B cell (primary cell): ENCODE data around the gene B4GALNT4. TPM values are rescaled to one million over a fixed set of nuclear protein-coding genes. Genes with fewer than 3 reads are reported as not detected.
A peak's percentile ranks its signal among the peaks of the same experiment; 100 is the strongest.

ENCODE experiments used
- ATAC-seq: fragments of 200-7000 bp; cut with Tn5 transposase; one replicate; pipeline ENCODE4 v1.10.0; 2021; ENCODE audit warnings: low read depth, mild to moderate bottlenecking, moderate number of reproducible peaks, moderate library complexity
- CTCF ChIA-PET: fragments of 350-600 bp; sonication (Branson Sonifier 250); formaldehyde crosslinking; loops from one replicate; lab custom pipeline; 2021; ENCODE audit warnings: antibody characterized with exemption, inconsistent platforms; lab: Charles Lee
- POLR2A ChIA-PET: fragments of 350-600 bp; sonication (Branson Sonifier 250); formaldehyde crosslinking; loops from one replicate; lab custom pipeline; 2021; ENCODE audit warnings: antibody characterized with exemption; lab: Charles Lee
- DNase-seq: peaks from one replicate; pipeline ENCODE4 v3.0.0; 2013
- H2AFZ ChIP-seq: 2 replicates; pipeline ENCODE4 v1.6.1; 2012; ENCODE audit warnings: mild to moderate bottlenecking, low read depth, low read length; ENCODE audit not compliant: insufficient read depth, poor library complexity, severe bottlenecking
- H3K27ac ChIP-seq, 2 donors: 1 replicate in 1 of 2; 2 replicates in 1 of 2; pipeline ENCODE4 v1.5.1; 2012 to 2013; ENCODE audit warnings: low read length in 2 of 2, mild to moderate bottlenecking in 2 of 2, moderate library complexity in 1 of 2
- H3K27me3 ChIP-seq, 4 experiments: fragments of 200-600 bp in 1 of 4; sonication (generic) in 1 of 4; replicated peaks in 1 of 4; 1 replicate in 2 of 4; 2 replicates in 2 of 4; pipeline versions ENCODE4 v1.6.1 to v1.7.0; 2013 to 2016; ENCODE audit warnings: low read length in 3 of 4, mild to moderate bottlenecking in 2 of 4, mixed read lengths in 1 of 4, moderate library complexity in 1 of 4; ENCODE audit not compliant: insufficient read depth in 4 of 4, control insufficient read depth in 3 of 4; ENCODE audit errors: control extremely low read depth in 1 of 4
- H3K36me3 ChIP-seq, 2 experiments: replicated peaks in 1 of 2; 1 replicate in 1 of 2; 2 replicates in 1 of 2; pipeline versions ENCODE4 v1.6.1 to v1.7.1; 2013; ENCODE audit warnings: low read length in 1 of 2; ENCODE audit not compliant: insufficient read depth in 2 of 2, control insufficient read depth in 1 of 2; ENCODE audit errors: control extremely low read depth in 1 of 2, extremely low read depth in 1 of 2
- H3K4me1 ChIP-seq, 2 donors: fragments of 200-600 bp in 1 of 2; sonication (generic) in 1 of 2; 1 replicate in 1 of 2; 2 replicates in 1 of 2; pipeline versions ENCODE4 v1.5.1 to v1.6.1; 2013 to 2017; ENCODE audit warnings: low read length in 2 of 2; ENCODE audit not compliant: control insufficient read depth in 2 of 2, insufficient read depth in 2 of 2
- H3K4me2 ChIP-seq: replicated peaks from 2 replicates; pipeline ENCODE3; 2012; ENCODE audit warnings: mild to moderate bottlenecking, low read depth, low read length; ENCODE audit not compliant: poor library complexity, severe bottlenecking
- H3K4me3 ChIP-seq, 5 experiments: fragments of 200-600 bp in 1 of 5; sonication (generic) in 1 of 5; 1 replicate in 3 of 5; 2 replicates in 2 of 5; pipeline versions ENCODE4 v1.5.1 to v1.7.0; 2011 to 2016; ENCODE audit warnings: low read length in 4 of 5, mild to moderate bottlenecking in 4 of 5, low read depth in 2 of 5, control low read depth in 1 of 5, moderate library complexity in 1 of 5; ENCODE audit not compliant: insufficient read depth in 1 of 5; ENCODE audit errors: control extremely low read depth in 1 of 5, extremely low read depth in 1 of 5
- H3K79me2 ChIP-seq: fragments of 200-600 bp; sonication (generic); one replicate; pipeline ENCODE4 v1.6.0; 2016; ENCODE audit warnings: low read length; ENCODE audit not compliant: control insufficient read depth, insufficient read depth
- H3K9ac ChIP-seq: fragments of 200-600 bp; sonication (generic); 2 replicates; pipeline ENCODE4 v1.6.1; 2017; ENCODE audit warnings: mild to moderate bottlenecking, low read length, moderate library complexity
- H3K9me3 ChIP-seq, 3 donors: one replicate each; pipeline versions ENCODE4 v1.6.1 to v1.7.1; 2013; ENCODE audit warnings: low read length in 2 of 3; ENCODE audit not compliant: control insufficient read depth in 2 of 3, insufficient read depth in 1 of 3; ENCODE audit errors: control extremely low read depth in 1 of 3
- H4K20me1 ChIP-seq: 2 replicates; pipeline ENCODE4 v1.6.0; 2012; ENCODE audit warnings: mild to moderate bottlenecking, low read length; ENCODE audit not compliant: insufficient read depth, control insufficient read depth, poor library complexity, severe bottlenecking
- H3K27ac Mint-ChIP-seq: one replicate; pipeline ENCODE4 v1.8.0; 2021; ENCODE audit warnings: mixed read lengths
- H3K27me3 Mint-ChIP-seq: one replicate; pipeline ENCODE4 v1.8.0; 2021; ENCODE audit warnings: mixed read lengths
- H3K4me1 Mint-ChIP-seq: one replicate; pipeline ENCODE4 v1.8.0; 2021; ENCODE audit warnings: mixed read lengths
- H3K4me3 Mint-ChIP-seq: one replicate; pipeline ENCODE4 v1.8.0; 2021; ENCODE audit warnings: mixed read lengths
- H3K9me3 Mint-ChIP-seq: one replicate; pipeline ENCODE4 v1.8.0; 2022; ENCODE audit warnings: mixed read lengths; ENCODE audit not compliant: insufficient read depth
- CTCF ChIP-seq: fragments of 200-600 bp; IDR thresholded peaks from one replicate; pipeline ENCODE4 v1.8.0; 2022; ENCODE audit warnings: antibody characterized with exemption, mild to moderate bottlenecking
- EZH2 ChIP-seq: IDR thresholded peaks from 2 replicates; pipeline ENCODE4 v1.6.1; 2012; ENCODE audit warnings: borderline replicate concordance, low read depth, mild to moderate bottlenecking, moderate library complexity, low read length; ENCODE audit not compliant: insufficient read depth, poor library complexity, severe bottlenecking
- WGBS: methylation state at CpG from one replicate; pipeline ENCODE4 v1.1.5; 2013; ENCODE audit warnings: missing lambda C conversion rate; ENCODE audit not compliant: insufficient coverage; 5-methylcytosine and 5-hydroxymethylcytosine counted together
- intact Hi-C: fragments of 100-400 bp; cut with micrococcal nuclease; formaldehyde crosslinking; loops from one replicate; pipeline ENCODE4 v1.10.0; 2022
- polyA plus RNA-seq: library from polyadenylated mRNA; depleted of rRNA; stranded (reverse); fragments of >200 nt; gene quantifications from 2 replicates; pipeline ENCODE4 v1.2.3, GENCODE V29; 2012
- total RNA-seq, 2 donors: library from RNA; stranded (reverse); fragments of 120-200 nt in 1 of 2; gene quantifications; 1 replicate in 1 of 2; 2 replicates in 1 of 2; pipeline versions ENCODE4 v1.2.3 to v1.2.4, GENCODE V29; 2013 to 2022

B4GALNT4 gene
- total and polyA plus RNA-seq, 2 donors (not counting 1 experiment from before 2014, with no cell fraction given) = not detected

DNA sequence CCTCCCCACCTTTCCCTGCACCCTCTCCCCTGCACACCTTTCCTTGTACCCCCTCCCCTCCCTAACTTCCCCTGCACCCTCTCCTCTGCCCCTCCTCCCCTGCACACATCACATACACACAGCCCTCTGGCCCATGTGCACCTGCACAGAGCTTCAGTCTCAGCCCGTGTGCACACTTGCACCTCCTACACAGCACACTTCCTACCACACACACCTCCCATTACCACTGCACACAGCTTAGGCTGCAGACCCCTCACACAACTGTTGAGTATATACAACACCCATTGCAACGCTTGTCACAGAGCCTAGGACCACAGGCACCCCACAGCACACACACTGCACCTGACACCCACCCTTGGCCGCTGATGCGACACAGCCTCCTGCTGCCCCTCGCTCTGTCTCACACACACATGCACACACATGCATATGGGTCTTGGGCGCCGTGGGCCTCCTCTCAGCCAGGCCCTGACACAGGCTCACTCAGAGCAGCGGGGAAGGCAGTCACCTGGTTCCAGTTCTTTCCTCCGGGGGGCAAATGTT, 45.1 kb downstream of the B4GALNT4 start:
- Histone ChIP-seq H3K4me1 (peaks cover 24 to 37% of the 10 kb centered on the region in 2 donors), H3K36me3 (no peaks in the 10 kb centered on the region), H3K27me3 (no peaks in the 10 kb centered on the region), H3K4me2 (peak overlapping the region; percentile 99), H3K27ac (no peak overlapping the region), H3K79me2 (peaks cover 13% of the 10 kb centered on the region), H3K9ac (peak overlapping the region; percentile 77), H3K9me3 (no peaks in the 10 kb centered on the region), H3K4me3 (peak overlapping the region; percentile 27 to 75 (median 50)), H2AFZ (peak overlapping the region; percentile 80), H4K20me1 (peaks cover 5% of the 10 kb centered on the region)
- H3K27ac Mint-ChIP-seq = peak overlapping the region; percentile 82
- peak overlapping the region; percentile 89 for H3K4me3 Mint-ChIP-seq
- TF ChIP-seq EZH2 (no peak), CTCF (no peak)
- DNase-seq (no peak), ATAC-seq (peak; percentile 15)
- CTCF ChIA-PET = interaction anchor here (0.7 to 2.2 kb wide), 2 partner anchors 8 to 34 kb away, joined by 3 to 8 read pairs; no protein-coding TSS in a partner anchor
- no peaks in the 10 kb centered on the region for H3K27me3 Mint-ChIP-seq
- WGBS = 3% methylated on average over 9 of the region's 9 CpGs
- H3K9me3 Mint-ChIP-seq = no peaks in the 10 kb centered on the region
- POLR2A ChIA-PET = interaction anchor here (0.6 to 1.2 kb wide), 8 partner anchors 8 to 312 kb away, joined by 3 to 15 read pairs (median 4); partner anchors contain the start of gene PTDSS2
- intact Hi-C loops = loop anchor here (2.0 kb wide), 1 partner anchor 34 kb away; no protein-coding TSS in a partner anchor
- peaks cover 24% of the 10 kb centered on the region for H3K4me1 Mint-ChIP-seq

- Mint-ChIP-seq H3K9me3 (no peaks in the 10 kb centered on the region), H3K4me3 (peak overlapping the region; percentile 89), H3K4me1 (peaks cover 24% of the 10 kb centered on the region), H3K27me3 (no peaks in the 10 kb centered on the region), H3K27ac (peak overlapping the region; percentile 76)
- ATAC-seq (no peak), DNase-seq (peak; percentile 39)
- no peaks in the 10 kb centered on the region for H3K36me3 ChIP-seq
- peaks cover 13% of the 10 kb centered on the region for H3K79me2 ChIP-seq
- peak overlapping the region; percentile 99 for H3K4me2 ChIP-seq
- no peaks in the 10 kb centered on the region for H3K27me3 ChIP-seq
- H3K4me1 ChIP-seq = peaks cover 24 to 37% of the 10 kb centered on the region in 2 donors
- ChIA-PET CTCF (interaction anchor here (1.5 to 2.2 kb wide), 3 partner anchors 8 to 33 kb away, joined by 6 to 17 read pairs (median 8); no protein-coding TSS in a partner anchor), POLR2A (interaction anchor here (0.5 to 1.7 kb wide), 3 partner anchors 9 to 188 kb away, joined by 3 to 15 read pairs (median 14); no protein-coding TSS in a partner anchor)
- no peak overlapping the region for H3K27ac ChIP-seq
- peak overlapping the region; percentile 77 for H3K9ac ChIP-seq
- peaks cover 5% of the 10 kb centered on the region for H4K20me1 ChIP-seq
- H2AFZ ChIP-seq = peak overlapping the region; percentile 80
- H3K9me3 ChIP-seq = no peaks in the 10 kb centered on the region
- TF ChIP-seq CTCF (no peak), EZH2 (no peak)
- 68% methylated on average over 4 of the region's 5 CpGs for WGBS
- intact Hi-C loops = loop anchor here (2.0 kb wide), 1 partner anchor 33 kb away; no protein-coding TSS in a partner anchor
- H3K4me3 ChIP-seq = peak overlapping the region in 4 of 5 experiments; percentile 50 to 79 (median 70)
Measured at GRCh38 chr11:415640-416041, 46.3 kb downstream of the B4GALNT4 start.
